HT1080 (cell line): ENCODE measurements around the gene GBA3. TPM values are rescaled to one million over a fixed set of nuclear protein-coding genes. Genes with fewer than 3 reads are reported as not detected.

Source experiments
- DNase-seq: peaks from one replicate; pipeline ENCODE4 v3.0.0-alpha.2; 2015; ENCODE audit warnings: low read depth
- total RNA-seq: library from RNA; depleted of rRNA; stranded (reverse); fragments of >200 nt; shearing (Covaris generic); gene quantifications from 2 replicates; pipeline ENCODE4 v1.2.3, GENCODE V29; 2014

Gene GBA3
- total RNA-seq, 1 experiment from 2014 or later, result not detected

- DNase-seq, result no peak
Measured at GRCh38 chr4:22695029-22695428, 2.3 kb downstream of the GBA3 start.

- DNase-seq, result no peak
Measured at GRCh38 chr4:22695917-22696316, 3.2 kb downstream of the GBA3 start.

GRCh38 chr4:22703912-22704311 lies 11.2 kb downstream of the GBA3 start:
- DNase-seq, result no peak

GRCh38 chr4:22707390-22707789 lies 14.7 kb downstream of the GBA3 start:
- no peak for DNase-seq

GRCh38 chr4:22708961-22709360 lies 16.2 kb downstream of the GBA3 start:
- DNase-seq, result no peak

- no peak for DNase-seq
Measured at GRCh38 chr4:22712105-22712504, 19.4 kb downstream of the GBA3 start.

- DNase-seq, result peak; percentile 17
Measured at GRCh38 chr4:22712529-22712928, 19.8 kb downstream of the GBA3 start.

- no peak for DNase-seq
Measured at GRCh38 chr4:22713841-22714240, 21.1 kb downstream of the GBA3 start.

- no peak for DNase-seq
Measured at GRCh38 chr4:22719218-22719617, 26.5 kb downstream of the GBA3 start.

- DNase-seq, result no peak
Measured at GRCh38 chr4:22720091-22720490, 27.4 kb downstream of the GBA3 start.

- no peak for DNase-seq
Measured at GRCh38 chr4:22721204-22721603, 28.5 kb downstream of the GBA3 start.

- no peak for DNase-seq
Measured at GRCh38 chr4:22730021-22730420, 37.3 kb downstream of the GBA3 start.

GRCh38 chr4:22733816-22734215 lies 41.1 kb downstream of the GBA3 start:
- no peak for DNase-seq

GRCh38 chr4:22736912-22737311 lies 44.2 kb downstream of the GBA3 start:
- DNase-seq, result no peak

- DNase-seq, result peak; percentile 27
Measured at GRCh38 chr4:22739968-22740367, 47.2 kb downstream of the GBA3 start.

- no peak for DNase-seq
Measured at GRCh38 chr4:22741744-22742143, 49.0 kb downstream of the GBA3 start.

- DNase-seq, result no peak
Measured at GRCh38 chr4:22743290-22743689, 50.6 kb downstream of the GBA3 start.

- DNase-seq, result no peak
Measured at GRCh38 chr4:22744478-22745062, 51.8 kb downstream of the GBA3 start.

- no peak for DNase-seq
Measured at GRCh38 chr4:22745234-22745633, 52.5 kb downstream of the GBA3 start.

- no peak for DNase-seq
Measured at GRCh38 chr4:22754116-22754515, 61.4 kb downstream of the GBA3 start.

GRCh38 chr4:22762548-22762947 lies 69.8 kb downstream of the GBA3 start:
- DNase-seq, result no peak

GRCh38 chr4:22764183-22764582 lies 71.4 kb downstream of the GBA3 start:
- no peak for DNase-seq

GRCh38 chr4:22766068-22766467 lies 73.3 kb downstream of the GBA3 start:
- no peak for DNase-seq

- DNase-seq, result no peak
Measured at GRCh38 chr4:22778547-22779163, 85.9 kb downstream of the GBA3 start.
